ENCODE measurements around the gene BRIP1. TPM values are rescaled to one million over a fixed set of nuclear protein-coding genes. Genes with fewer than 3 reads are reported as not detected.

BRIP1 gene
- total and polyA plus RNA-seq, 2 experiments from 2014 or later, result 8.0 to 23.1 TPM

GRCh38 chr17:61803216-61803615 lies 60.1 kb downstream of the BRIP1 start:
- Histone ChIP-seq H3K36me3 (ENCODE audit: insufficient read depth) (peaks cover 6% of the 10 kb centered on the region; the same call in 1 of the 2 replicates), H3K9me2 (ENCODE audit: insufficient read depth) (no peaks in the 10 kb centered on the region), H4K20me1 (replicated peaks; ENCODE audit: insufficient read depth) (no peaks in the 10 kb centered on the region), H3K4me3 (no peak overlapping the region), H3F3A (replicated peaks; ENCODE audit: low read depth) (no peaks in the 10 kb centered on the region), H3K4me1 (ENCODE audit: insufficient read depth) (no peaks in the 10 kb centered on the region), H3K4me2 (no peak overlapping the region), H3K27ac (ENCODE audit: low read depth) (no peak overlapping the region), H3K27me3 (ENCODE audit: insufficient read depth) (no peaks in the 10 kb centered on the region), H2AFZ (no peak overlapping the region), H3K79me2 (replicated peaks; ENCODE audit: insufficient read depth) (no peaks in the 10 kb centered on the region)
- Mint-ChIP-seq H3K27ac (no peak overlapping the region), H3K27me3 (ENCODE audit: insufficient read depth, low read depth, poor library complexity) (no peaks in the 10 kb centered on the region), H3K9me3 (no peaks in the 10 kb centered on the region), H3K4me3 (no peak overlapping the region), H3K4me1 (peaks cover 6% of the 10 kb centered on the region; the same call in 2 of the 3 replicates), H3K36me3 (ENCODE audit: low read depth) (peaks cover 4% of the 10 kb centered on the region; the same call in 2 of the 3 replicates)
- no peak for ATAC-seq
- no peak for DNase-seq (ENCODE audit: low spot score)
- TF ChIP-seq ZNF462 (CRISPR knock-in tag; IDR thresholded peaks at IDR 0.05) (no peak), ZNF114 (CRISPR knock-in tag; IDR thresholded peaks at IDR 0.05) (no peak), EZH2phosphoT487 (IDR thresholded peaks at IDR 0.05; ENCODE audit: unreplicated experiment) (no peak), CTCF (conservative IDR thresholded peaks at IDR 0.05; ENCODE audit: low read depth in 2 of 2) (no peak), ZNF331 (CRISPR knock-in tag; IDR thresholded peaks at IDR 0.05; ENCODE audit: low read depth) (no peak), JUNB (IDR thresholded peaks at IDR 0.05; ENCODE audit: unreplicated experiment) (no peak)

Measured in GM23338 (cell line).